Measurements from ENCODE around the gene BMF.

DNA sequence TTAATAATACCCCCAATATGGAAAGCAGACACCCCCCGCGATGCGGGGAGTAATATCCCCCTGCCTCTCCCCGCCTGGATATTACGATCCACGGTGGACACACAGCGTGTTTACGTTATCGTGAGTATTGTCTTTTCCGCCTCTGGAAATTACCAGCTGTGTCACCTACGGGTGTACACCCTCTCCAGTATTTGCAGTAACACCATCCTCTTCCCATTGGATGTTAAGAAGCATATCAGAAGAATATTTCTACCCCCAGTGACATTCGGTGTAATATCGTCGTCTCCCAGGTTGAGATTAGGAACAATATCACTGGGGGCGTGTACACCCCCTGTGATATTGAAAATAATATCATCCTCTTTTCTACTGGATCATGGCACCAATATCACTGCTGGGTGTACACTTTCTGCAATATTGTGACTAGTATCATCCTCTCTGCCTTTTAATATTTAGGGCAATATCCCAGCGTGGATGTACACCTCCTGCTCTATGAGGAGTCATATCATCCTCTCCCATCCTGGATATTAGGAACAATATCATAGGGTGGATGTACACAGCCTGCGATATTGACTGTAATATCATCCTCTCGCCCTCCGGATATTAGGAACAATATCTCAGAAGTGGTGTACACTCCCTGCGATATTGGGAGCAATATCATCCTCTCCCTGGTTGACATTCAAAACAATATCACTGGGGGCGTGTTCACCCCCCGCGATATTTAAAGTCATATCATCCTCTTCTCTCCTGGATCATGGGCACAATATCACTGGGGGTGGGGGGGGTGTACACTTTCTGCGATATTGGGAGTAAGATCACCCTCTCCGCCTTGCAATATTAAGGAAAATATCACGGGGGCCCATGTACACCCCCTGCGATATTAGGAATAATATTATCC lies 20.3 kb upstream of the BMF start:
- TF ChIP-seq, protein P1, sequence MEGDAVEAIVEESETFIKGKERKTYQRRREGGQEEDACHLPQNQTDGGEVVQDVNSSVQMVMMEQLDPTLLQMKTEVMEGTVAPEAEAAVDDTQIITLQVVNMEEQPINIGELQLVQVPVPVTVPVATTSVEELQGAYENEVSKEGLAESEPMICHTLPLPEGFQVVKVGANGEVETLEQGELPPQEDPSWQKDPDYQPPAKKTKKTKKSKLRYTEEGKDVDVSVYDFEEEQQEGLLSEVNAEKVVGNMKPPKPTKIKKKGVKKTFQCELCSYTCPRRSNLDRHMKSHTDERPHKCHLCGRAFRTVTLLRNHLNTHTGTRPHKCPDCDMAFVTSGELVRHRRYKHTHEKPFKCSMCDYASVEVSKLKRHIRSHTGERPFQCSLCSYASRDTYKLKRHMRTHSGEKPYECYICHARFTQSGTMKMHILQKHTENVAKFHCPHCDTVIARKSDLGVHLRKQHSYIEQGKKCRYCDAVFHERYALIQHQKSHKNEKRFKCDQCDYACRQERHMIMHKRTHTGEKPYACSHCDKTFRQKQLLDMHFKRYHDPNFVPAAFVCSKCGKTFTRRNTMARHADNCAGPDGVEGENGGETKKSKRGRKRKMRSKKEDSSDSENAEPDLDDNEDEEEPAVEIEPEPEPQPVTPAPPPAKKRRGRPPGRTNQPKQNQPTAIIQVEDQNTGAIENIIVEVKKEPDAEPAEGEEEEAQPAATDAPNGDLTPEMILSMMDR (IDR thresholded peaks at IDR 0.05): no peak
- no peak for TF ChIP-seq POLR2A (IDR thresholded peaks at IDR 0.05)

All from sigmoid colon (tissue), 3 donors.